HG03108 (cell line): ENCODE measurements around the gene CPM.

Experiments
- ATAC-seq: cut with Tn5 transposase; IDR thresholded peaks from one replicate; pipeline ENCODE4 v1.9.1; 2021; ENCODE audit warnings: moderate library complexity; ENCODE audit not compliant: unreplicated experiment

CPM gene

GRCh38 chr12:68908076-68908475 is 24.9 kb downstream of the CPM start:
- ATAC-seq: no peak

GRCh38 chr12:68905733-68906132 is 27.2 kb downstream of the CPM start:
- ATAC-seq: no peak

GRCh38 chr12:68904351-68904962 is 28.5 kb downstream of the CPM start:
- ATAC-seq: no peak

GRCh38 chr12:68903511-68903910 is 29.5 kb downstream of the CPM start:
- no peak for ATAC-seq

- ATAC-seq: no peak
Observed at GRCh38 chr12:68901551-68901950, 31.4 kb downstream of the CPM start.

- ATAC-seq: no peak
Observed at GRCh38 chr12:68901145-68901544, 31.8 kb downstream of the CPM start.

GRCh38 chr12:68900241-68900640 is 32.7 kb downstream of the CPM start:
- no peak for ATAC-seq

- ATAC-seq: no peak
Observed at GRCh38 chr12:68899251-68899771, 33.7 kb downstream of the CPM start.

GRCh38 chr12:68896881-68897540 is 36.0 kb downstream of the CPM start:
- peak; percentile 49 for ATAC-seq

- ATAC-seq: no peak
Observed at GRCh38 chr12:68894276-68894855, 38.6 kb downstream of the CPM start.

- no peak for ATAC-seq
Observed at GRCh38 chr12:68893741-68894140, 39.2 kb downstream of the CPM start.

GRCh38 chr12:68893201-68893600 is 39.8 kb downstream of the CPM start:
- ATAC-seq: no peak

GRCh38 chr12:68891141-68891540 is 41.8 kb downstream of the CPM start:
- no peak for ATAC-seq

- no peak for ATAC-seq
Observed at GRCh38 chr12:68890701-68891113, 42.3 kb downstream of the CPM start.

GRCh38 chr12:68888243-68888642 is 44.7 kb downstream of the CPM start:
- no peak for ATAC-seq

- ATAC-seq: no peak
Observed at GRCh38 chr12:68887641-68888040, 45.3 kb downstream of the CPM start.

- ATAC-seq: no peak
Observed at GRCh38 chr12:68886636-68887572, 46.1 kb downstream of the CPM start.

- ATAC-seq: no peak
Observed at GRCh38 chr12:68885381-68885780, 47.6 kb downstream of the CPM start.

- no peak for ATAC-seq
Observed at GRCh38 chr12:68884251-68884650, 48.7 kb downstream of the CPM start.

GRCh38 chr12:68883151-68883550 is 49.8 kb downstream of the CPM start:
- ATAC-seq: no peak
